Neuronal stem cell (in vitro differentiated cells): ENCODE data around the gene ACAA2.
A peak's percentile ranks its signal among the peaks of the same experiment; 100 is the strongest.

Experiments used
- DNase-seq: peaks from one replicate; pipeline ENCODE4 v3.0.0-alpha.2; 2013; ENCODE audit warnings: low spot score
- H2AFZ ChIP-seq: one replicate; pipeline ENCODE4 v1.6.1; 2013; ENCODE audit warnings: mild to moderate bottlenecking, low read length, inconsistent platforms
- H2AK5ac ChIP-seq: 2 replicates; pipeline ENCODE4 v1.6.1; 2013; ENCODE audit warnings: low read depth, mild to moderate bottlenecking, inconsistent platforms, low read length, moderate library complexity, mixed read lengths
- H2BK120ac ChIP-seq: 2 replicates; pipeline ENCODE4 v1.6.1; 2013; ENCODE audit warnings: low read depth, mild to moderate bottlenecking, inconsistent platforms, low read length, moderate library complexity, mixed read lengths
- H2BK12ac ChIP-seq: one replicate; pipeline ENCODE4 v1.6.1; 2013; ENCODE audit warnings: low read length, inconsistent platforms
- H2BK15ac ChIP-seq: 2 replicates; pipeline ENCODE4 v1.6.1; 2013; ENCODE audit warnings: mild to moderate bottlenecking, low read length, inconsistent platforms, mixed read lengths
- H2BK5ac ChIP-seq: one replicate; pipeline ENCODE4 v1.6.1; 2013; ENCODE audit warnings: inconsistent platforms, mild to moderate bottlenecking, low read length, moderate library complexity
- H3K14ac ChIP-seq: one replicate; pipeline ENCODE4 v1.6.1; 2013; ENCODE audit warnings: low read length, inconsistent platforms
- H3K18ac ChIP-seq: 2 replicates; pipeline ENCODE4 v1.6.1; 2013; ENCODE audit warnings: low read length, inconsistent platforms
- H3K23ac ChIP-seq: 2 replicates; pipeline ENCODE4 v1.6.1; 2013; ENCODE audit warnings: low read depth, mild to moderate bottlenecking, mixed read lengths, low read length, inconsistent platforms; ENCODE audit not compliant: poor library complexity
- H3K27ac ChIP-seq: replicated peaks from 3 replicates; pipeline ENCODE4 v1.5.1; 2013; ENCODE audit warnings: low read length, inconsistent platforms
- H3K27me3 ChIP-seq, 3 experiments: 2 replicates each; pipeline ENCODE4 v1.6.1; 2013; ENCODE audit warnings: low read length in 3 of 3, mild to moderate bottlenecking in 2 of 3, inconsistent platforms in 1 of 3, low read depth in 1 of 3, mixed read lengths in 1 of 3, moderate library complexity in 1 of 3; ENCODE audit not compliant: control insufficient read depth in 3 of 3, insufficient read depth in 3 of 3
- H3K36me3 ChIP-seq, 2 donors: replicated peaks in 1 of 2; 2 replicates each; pipeline ENCODE4 v1.6.1; 2013; ENCODE audit warnings: low read length in 2 of 2; ENCODE audit not compliant: control insufficient read depth in 2 of 2, insufficient read depth in 2 of 2
- H3K4ac ChIP-seq: 2 replicates; pipeline ENCODE4 v1.6.1; 2013; ENCODE audit warnings: inconsistent platforms, mild to moderate bottlenecking, low read length, moderate library complexity
- H3K4me1 ChIP-seq, 2 donors: 1 replicate in 1 of 2; 2 replicates in 1 of 2; pipeline ENCODE4 v1.6.1; 2013; ENCODE audit warnings: low read length in 2 of 2, low read depth in 1 of 2; ENCODE audit not compliant: control insufficient read depth in 2 of 2, insufficient read depth in 1 of 2
- H3K4me2 ChIP-seq: one replicate; pipeline ENCODE4 v1.6.1; 2013; ENCODE audit warnings: mild to moderate bottlenecking, low read length, inconsistent platforms; ENCODE audit not compliant: insufficient read depth, poor library complexity, severe bottlenecking
- H3K4me3 ChIP-seq, 2 donors: 2 replicates each; pipeline ENCODE4 v1.5.1; 2013; ENCODE audit warnings: low read length in 2 of 2, mild to moderate bottlenecking in 2 of 2, inconsistent platforms in 1 of 2, moderate library complexity in 1 of 2
- H3K79me1 ChIP-seq: one replicate; pipeline ENCODE4 v1.6.1; 2013; ENCODE audit warnings: low read depth, mild to moderate bottlenecking, inconsistent platforms, low read length, moderate library complexity
- H3K9ac ChIP-seq: one replicate; pipeline ENCODE4 v1.6.1; 2013; ENCODE audit warnings: mild to moderate bottlenecking, low read depth, low read length, inconsistent platforms; ENCODE audit not compliant: poor library complexity
- H3K9me3 ChIP-seq, 2 donors: replicated peaks in 1 of 2; 2 replicates each; pipeline versions ENCODE3 to v1.6.1; 2013; ENCODE audit warnings: low read length in 2 of 2, mild to moderate bottlenecking in 2 of 2, inconsistent platforms in 1 of 2, low read depth in 1 of 2, mixed read lengths in 1 of 2, moderate library complexity in 1 of 2; ENCODE audit not compliant: control insufficient read depth in 2 of 2, insufficient read depth in 1 of 2
- H4K8ac ChIP-seq: one replicate; pipeline ENCODE4 v1.6.1; 2013; ENCODE audit warnings: low read depth, mild to moderate bottlenecking, inconsistent platforms, low read length, moderate library complexity
- H4K91ac ChIP-seq: one replicate; pipeline ENCODE4 v1.6.1; 2013; ENCODE audit warnings: low read length, low read depth, mild to moderate bottlenecking, inconsistent platforms; ENCODE audit not compliant: poor library complexity
- WGBS, 2 donors: extraction: QIAGEN DNeasy Blood & Tissue Kit; methylation state at CpG; one replicate each; pipeline ENCODE4 v1.1.7; 2013; ENCODE audit warnings: missing lambda C conversion rate in 2 of 2, mixed read lengths in 1 of 2; ENCODE audit not compliant: insufficient read length in 2 of 2, insufficient replicate concordance in 1 of 2; ENCODE audit errors: extremely low coverage in 2 of 2; 5-methylcytosine and 5-hydroxymethylcytosine counted together

ACAA2 gene

DNA sequence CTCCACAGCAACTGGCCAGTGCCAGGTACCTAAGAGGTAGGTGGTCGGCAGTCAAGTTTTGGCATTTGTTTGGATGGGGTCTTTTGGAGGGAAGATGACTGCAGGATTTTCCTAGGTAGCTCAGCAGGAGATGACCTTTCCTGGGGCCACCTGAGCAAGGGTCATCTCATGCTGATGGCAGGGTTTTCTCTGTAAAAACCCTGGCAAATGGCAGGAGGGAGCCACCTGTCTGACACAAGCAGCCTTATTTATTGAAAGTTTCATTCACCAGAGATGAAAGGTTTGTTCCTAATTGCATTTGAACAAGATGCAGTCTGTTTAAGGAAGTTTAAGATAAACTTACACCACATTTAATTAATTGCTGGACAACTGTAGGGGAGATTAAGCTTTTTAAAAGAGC lies 31.6 kb upstream of the ACAA2 start:
- H3K27me3 ChIP-seq, result peaks cover 0 to 18% (median 0%) of the 10 kb centered on the region in 3 experiments
- peaks cover 3 to 26% of the 10 kb centered on the region in 2 donors for H3K4me1 ChIP-seq
- H2BK12ac ChIP-seq, result no peak overlapping the region
- no peak overlapping the region for H2BK15ac ChIP-seq
- no peak overlapping the region for H4K8ac ChIP-seq
- no peaks in the 10 kb centered on the region for H3K9me3 ChIP-seq
- no peak overlapping the region for H2AK5ac ChIP-seq
- no peak overlapping the region for H3K23ac ChIP-seq
- no peak overlapping the region for H3K4ac ChIP-seq
- H3K4me2 ChIP-seq, result no peak overlapping the region
- H4K91ac ChIP-seq, result no peak overlapping the region
- no peak overlapping the region for H3K9ac ChIP-seq
- no peaks in the 10 kb centered on the region for H3K79me1 ChIP-seq
- DNase-seq, result no peak
- H3K4me3 ChIP-seq, result no peak overlapping the region
- no peak overlapping the region for H2BK5ac ChIP-seq
- H3K18ac ChIP-seq, result no peak overlapping the region
- no peak overlapping the region for H2BK120ac ChIP-seq
- H3K14ac ChIP-seq, result no peak overlapping the region
- H2AFZ ChIP-seq, result no peak overlapping the region
- WGBS, 2 donors, result no CpG with 5 or more reads among the region's 1 CpG
- no peak overlapping the region for H3K27ac ChIP-seq
- H3K36me3 ChIP-seq, result no peaks in the 10 kb centered on the region

DNA sequence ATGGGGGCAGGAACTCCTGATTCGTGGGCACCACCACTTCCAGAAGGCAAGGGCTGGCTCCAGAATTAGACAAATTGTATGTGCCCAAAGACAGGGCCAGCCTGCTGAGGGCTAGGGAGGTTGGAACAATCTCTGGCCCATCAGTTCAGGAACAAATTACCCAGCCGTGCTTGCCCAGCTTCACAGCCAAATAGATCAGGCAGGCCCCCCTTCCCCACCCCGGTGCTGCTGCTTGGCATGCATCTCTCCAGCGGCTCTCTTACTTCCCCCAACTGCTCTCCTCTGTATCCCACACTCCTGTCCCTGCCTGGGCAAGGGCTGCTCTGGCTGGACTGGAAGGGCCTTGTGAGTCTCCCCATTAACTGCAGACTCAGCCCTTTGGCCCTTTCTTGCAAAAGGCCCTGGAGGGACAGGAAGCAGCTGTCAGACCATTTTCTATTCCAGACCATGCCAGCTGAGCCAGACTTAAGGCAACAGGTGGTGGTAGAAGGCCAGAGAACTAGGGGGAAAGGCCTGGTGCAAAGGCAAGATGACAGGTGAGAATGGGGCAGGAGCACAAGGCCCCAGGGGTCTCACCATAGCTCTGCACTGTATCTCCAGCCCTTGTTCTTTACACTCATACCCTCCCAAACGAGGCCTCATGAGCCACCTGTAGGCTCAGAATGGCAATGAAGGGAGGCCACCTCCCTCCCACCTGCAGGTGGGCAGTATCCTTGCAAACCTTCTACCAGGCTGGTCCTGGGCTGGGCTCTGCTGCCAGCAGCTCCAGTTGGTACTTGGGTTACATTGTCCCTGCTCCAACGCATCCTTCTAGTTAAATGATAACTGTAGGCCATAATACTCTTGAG lies 30.7 kb upstream of the ACAA2 start:
- Histone ChIP-seq H3K36me3 (no peaks in the 10 kb centered on the region), H2BK120ac (no peak overlapping the region), H3K14ac (no peak overlapping the region), H3K9me3 (no peaks in the 10 kb centered on the region), H3K23ac (no peak overlapping the region), H3K4ac (no peak overlapping the region), H3K79me1 (no peaks in the 10 kb centered on the region), H3K4me1 (peaks cover 0 to 21% of the 10 kb centered on the region in 2 donors), H2AFZ (no peak overlapping the region), H3K27ac (no peak overlapping the region), H4K8ac (no peak overlapping the region), H2AK5ac (no peak overlapping the region), H2BK15ac (no peak overlapping the region), H4K91ac (no peak overlapping the region), H2BK5ac (no peak overlapping the region), H3K27me3 (peaks cover 0 to 18% (median 0%) of the 10 kb centered on the region in 3 experiments), H2BK12ac (no peak overlapping the region), H3K18ac (no peak overlapping the region), H3K4me2 (no peak overlapping the region), H3K4me3 (no peak overlapping the region), H3K9ac (no peak overlapping the region)
- no CpG with 5 or more reads among the region's 6 CpGs for WGBS, 2 donors
- no peak for DNase-seq

GRCh38 chr18:49843131-49843530 lies 29.8 kb upstream of the ACAA2 start:
- Histone ChIP-seq H3K79me1 (no peaks in the 10 kb centered on the region), H2BK5ac (no peak overlapping the region), H3K27ac (no peak overlapping the region), H3K4me1 (peaks cover 0 to 21% of the 10 kb centered on the region in 2 donors), H3K27me3 (peaks cover 0 to 18% (median 0%) of the 10 kb centered on the region in 3 experiments), H3K9me3 (no peaks in the 10 kb centered on the region), H3K4me2 (no peak overlapping the region), H3K18ac (no peak overlapping the region), H3K23ac (no peak overlapping the region), H2AK5ac (no peak overlapping the region), H2BK12ac (no peak overlapping the region), H3K36me3 (no peaks in the 10 kb centered on the region), H4K91ac (no peak overlapping the region), H3K4me3 (no peak overlapping the region), H3K9ac (no peak overlapping the region), H3K14ac (no peak overlapping the region), H2AFZ (no peak overlapping the region), H3K4ac (no peak overlapping the region), H2BK15ac (no peak overlapping the region), H2BK120ac (no peak overlapping the region), H4K8ac (no peak overlapping the region)
- WGBS, 2 donors, result no CpG with 5 or more reads among the region's 10 CpGs
- DNase-seq, result no peak

DNA sequence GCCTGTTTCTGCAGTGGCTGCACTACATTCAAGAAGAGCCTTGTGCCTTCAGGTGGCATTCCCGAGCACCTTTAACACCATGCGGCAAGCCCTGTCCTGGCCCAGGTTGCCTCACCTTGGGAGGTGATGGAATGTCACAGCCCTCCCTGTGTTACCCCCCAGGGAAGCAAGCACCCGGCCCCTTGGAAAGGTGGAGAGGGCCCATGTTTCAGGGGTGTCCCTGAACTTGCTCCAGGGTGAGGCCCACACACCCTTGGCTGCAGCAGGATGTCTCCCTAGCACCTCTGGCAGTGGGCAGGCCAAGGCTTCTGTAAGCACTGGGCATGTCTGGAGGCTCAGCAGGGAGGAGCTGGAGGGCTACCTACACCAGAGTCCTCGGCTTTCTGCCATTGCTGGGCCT lies 29.3 kb upstream of the ACAA2 start:
- Histone ChIP-seq H3K27me3 (peaks cover 0 to 14% (median 0%) of the 10 kb centered on the region in 3 experiments), H2BK120ac (no peak overlapping the region), H3K4me2 (no peak overlapping the region), H3K4me3 (no peak overlapping the region), H2BK15ac (no peak overlapping the region), H2AK5ac (no peak overlapping the region), H3K79me1 (no peaks in the 10 kb centered on the region), H3K36me3 (no peaks in the 10 kb centered on the region), H4K91ac (no peak overlapping the region), H3K23ac (peak overlapping the region; percentile 35), H2AFZ (no peak overlapping the region), H2BK12ac (no peak overlapping the region), H2BK5ac (no peak overlapping the region), H3K18ac (peak overlapping the region; percentile 24), H3K9ac (no peak overlapping the region), H3K4me1 (peaks cover 0 to 21% of the 10 kb centered on the region in 2 donors), H3K27ac (no peak overlapping the region), H4K8ac (no peak overlapping the region), H3K9me3 (no peaks in the 10 kb centered on the region), H3K14ac (no peak overlapping the region), H3K4ac (no peak overlapping the region)
- no peak for DNase-seq
- no CpG with 5 or more reads among the region's 4 CpGs for WGBS, 2 donors
